Neural crest cell (in vitro differentiated cells): ENCODE data around the gene ZC3H13. TPM values are rescaled to one million over a fixed set of nuclear protein-coding genes. Genes with fewer than 3 reads are reported as not detected.

Source experiments
- DNase-seq: peaks from one replicate; pipeline ENCODE4 v3.0.0; 2021; ENCODE audit warnings: low read depth, mixed read lengths, low spot score
- H3K27ac Mint-ChIP-seq: one replicate; pipeline ENCODE4 v1.8.0; 2021; ENCODE audit warnings: mild to moderate bottlenecking, mixed read lengths; ENCODE audit not compliant: unreplicated experiment
- H3K27me3 Mint-ChIP-seq: 2 replicates; pipeline ENCODE4 v1.8.0; 2021; ENCODE audit warnings: low read depth, mild to moderate bottlenecking, mixed read lengths
- H3K36me3 Mint-ChIP-seq: 2 replicates; pipeline ENCODE4 v1.8.0; 2021; ENCODE audit warnings: low read depth, mild to moderate bottlenecking, mixed read lengths
- H3K4me1 Mint-ChIP-seq: 2 replicates; pipeline ENCODE4 v1.8.0; 2021; ENCODE audit warnings: mixed read lengths
- H3K4me3 Mint-ChIP-seq: one replicate; pipeline ENCODE4 v1.8.0; 2021; ENCODE audit warnings: mild to moderate bottlenecking, mixed read lengths
- H3K9me3 Mint-ChIP-seq: 2 replicates; pipeline ENCODE4 v1.8.0; 2021; ENCODE audit warnings: mixed read lengths
- CTCF ChIP-seq: fragments of 200-600 bp; sonication (generic); conservative IDR thresholded peaks from 2 replicates; pipeline ENCODE4 v1.5.0; 2021; ENCODE audit warnings: antibody characterized with exemption, mild to moderate bottlenecking
- total RNA-seq: library from RNA; stranded (reverse); gene quantifications from 2 replicates; pipeline ENCODE4 v1.2.1, GENCODE V29; 2021

Gene ZC3H13
- total RNA-seq, 1 donor from 2014 or later = 103 TPM

- TF ChIP-seq CTCF = no peak
- Mint-ChIP-seq H3K4me3 (no peak overlapping the region), H3K4me1 (peaks cover 40% of the 10 kb centered on the region), H3K27me3 (no peaks in the 10 kb centered on the region), H3K27ac (no peak overlapping the region), H3K9me3 (peaks cover 3% of the 10 kb centered on the region), H3K36me3 (peaks cover 3% of the 10 kb centered on the region)
- no peak for DNase-seq
Measured at GRCh38 chr13:46059405-46059804, 6.9 kb upstream of the ZC3H13 start.

GRCh38 chr13:46058268-46058667 lies 5.7 kb upstream of the ZC3H13 start:
- Mint-ChIP-seq H3K9me3 (peaks cover under 1% of the 10 kb centered on the region), H3K27ac (peak overlapping the region; percentile 4), H3K4me1 (peaks cover 49% of the 10 kb centered on the region), H3K36me3 (peaks cover 1% of the 10 kb centered on the region), H3K27me3 (no peaks in the 10 kb centered on the region), H3K4me3 (no peak overlapping the region)
- no peak for TF ChIP-seq CTCF
- DNase-seq = no peak

DNA sequence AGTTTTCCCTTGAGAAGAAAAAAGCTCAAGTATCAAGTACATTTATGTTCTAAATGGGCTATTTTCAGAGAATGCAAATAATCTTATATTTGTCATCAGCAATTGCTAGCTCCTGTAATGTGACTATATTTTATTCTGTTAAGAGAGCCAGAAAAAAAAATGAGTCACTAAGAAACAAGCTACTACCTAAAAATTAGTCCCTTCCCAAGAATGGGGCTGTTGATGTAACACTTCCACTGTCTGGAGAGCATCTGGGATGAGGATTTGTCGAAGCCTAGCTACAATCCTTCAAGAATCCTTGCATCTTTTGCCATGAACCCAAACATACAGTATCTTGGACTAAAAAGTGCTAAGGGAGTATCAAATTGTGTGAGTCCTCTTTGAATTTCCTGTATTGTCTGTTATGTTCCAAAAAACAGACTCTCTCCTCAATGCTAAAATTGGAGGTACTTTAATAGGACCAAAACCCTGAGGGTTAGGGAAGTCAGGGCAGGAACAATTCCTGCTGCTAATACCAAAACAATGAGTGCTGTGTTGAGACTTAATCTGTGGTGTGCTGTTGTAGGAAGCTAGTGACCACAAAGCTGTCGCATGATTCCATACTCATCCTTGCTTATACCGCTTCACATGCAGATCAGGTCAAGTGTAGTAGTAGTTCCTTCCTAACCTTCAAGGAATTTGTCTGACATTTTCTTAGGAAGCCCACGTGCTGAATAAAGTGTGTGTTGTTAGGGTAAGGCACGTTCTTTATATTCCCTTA lies 4.9 kb upstream of the ZC3H13 start:
- Mint-ChIP-seq H3K36me3 (no peaks in the 10 kb centered on the region), H3K4me3 (peak overlapping the region; percentile 68), H3K4me1 (peaks cover 57% of the 10 kb centered on the region), H3K9me3 (no peaks in the 10 kb centered on the region), H3K27ac (peak overlapping the region; percentile 35), H3K27me3 (no peaks in the 10 kb centered on the region)
- no peak for TF ChIP-seq CTCF
- no peak for DNase-seq

DNA sequence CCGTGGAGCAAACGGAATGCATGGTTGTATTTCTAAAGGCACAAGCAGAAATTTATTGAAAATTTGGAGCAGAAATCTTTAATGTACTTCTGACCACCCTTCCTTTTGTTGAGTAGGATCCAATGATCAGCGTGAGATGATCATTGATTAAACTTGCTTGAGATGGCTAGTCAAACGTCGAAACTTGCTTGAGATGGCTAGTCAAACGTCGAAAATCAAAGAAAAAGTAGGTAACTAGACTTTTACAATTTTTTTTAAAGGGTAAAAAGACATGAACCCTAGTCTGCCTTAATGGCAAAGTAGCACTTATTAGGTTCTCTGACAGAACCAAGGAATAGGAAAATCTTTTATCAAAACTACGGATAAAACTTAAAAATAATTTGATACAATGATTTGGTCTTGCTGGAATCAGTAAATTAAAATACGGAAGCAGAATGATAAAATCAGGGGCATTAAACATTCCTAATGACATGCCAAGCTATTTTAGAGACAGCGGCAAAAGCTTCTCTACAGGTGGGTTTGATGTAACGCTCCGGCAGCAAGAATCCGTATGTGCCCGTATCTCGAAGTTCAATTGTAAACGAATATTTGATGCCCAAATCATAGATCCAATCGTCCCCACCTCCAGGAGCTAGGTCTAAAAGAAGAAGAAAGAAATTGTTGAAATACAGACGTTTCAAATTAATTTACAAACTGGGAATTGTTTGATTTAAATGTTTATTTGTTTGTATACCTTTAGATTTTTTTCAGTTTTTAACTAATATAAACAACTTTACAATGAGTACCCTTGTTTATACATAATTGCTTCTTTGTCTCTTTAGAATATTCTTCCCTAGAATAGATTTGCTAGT lies 841 bp upstream of the ZC3H13 start:
- Mint-ChIP-seq H3K27ac (peak overlapping the region; percentile 96), H3K4me3 (peak overlapping the region; percentile 96), H3K4me1 (peaks cover 76% of the 10 kb centered on the region), H3K36me3 (peaks cover 2% of the 10 kb centered on the region), H3K27me3 (no peaks in the 10 kb centered on the region), H3K9me3 (no peaks in the 10 kb centered on the region)
- TF ChIP-seq CTCF = no peak
- DNase-seq = no peak

GRCh38 chr13:46051968-46052318 lies 603 bp downstream of the ZC3H13 start:
- Mint-ChIP-seq H3K9me3 (no peaks in the 10 kb centered on the region), H3K27ac (peak overlapping the region; percentile 96), H3K27me3 (no peaks in the 10 kb centered on the region), H3K4me1 (peaks cover 66% of the 10 kb centered on the region), H3K4me3 (peak overlapping the region; percentile 96), H3K36me3 (peaks cover 2% of the 10 kb centered on the region)
- no peak for TF ChIP-seq CTCF
- DNase-seq = no peak
